HG03097 (cell line): ENCODE measurements around the gene ANKRD9.
"Not testable (repeated sequence)": the region's sequence is repeated elsewhere in the genome, so short reads cannot be mapped to it uniquely, and the experiment has no call there.

Experiments used
- ATAC-seq: cut with Tn5 transposase; IDR thresholded peaks from one replicate; pipeline ENCODE4 v1.9.1; 2021; ENCODE audit not compliant: unreplicated experiment, low FRiP score

ANKRD9 gene

GRCh38 chr14:102509746-102510615 lies at the start of gene ANKRD9:
ANKRD9 (minus strand) TSS chr14:102509776; CDS start chr14:102507889, 1,887 bp downstream.
- peak; percentile 68 for ATAC-seq

GRCh38 chr14:102558556-102558955 lies 49.0 kb upstream of the ANKRD9 start:
- ATAC-seq, result no peak

- no peak for ATAC-seq
Measured at GRCh38 chr14:102557434-102558226, 48.1 kb upstream of the ANKRD9 start.

- ATAC-seq, result no peak
Measured at GRCh38 chr14:102556098-102556677, 46.6 kb upstream of the ANKRD9 start.

- no peak for ATAC-seq
Measured at GRCh38 chr14:102554821-102555819, 45.5 kb upstream of the ANKRD9 start.

- no peak for ATAC-seq
Measured at GRCh38 chr14:102551995-102552705, 42.6 kb upstream of the ANKRD9 start.

GRCh38 chr14:102550927-102551401 lies 41.4 kb upstream of the ANKRD9 start:
- ATAC-seq, result not testable (repeated sequence)

GRCh38 chr14:102548616-102549240 lies 39.2 kb upstream of the ANKRD9 start:
- ATAC-seq, result no peak

GRCh38 chr14:102545461-102546265 lies 36.1 kb upstream of the ANKRD9 start:
- no peak for ATAC-seq

GRCh38 chr14:102544747-102545460 lies 35.3 kb upstream of the ANKRD9 start:
- no peak for ATAC-seq

GRCh38 chr14:102544046-102544746 lies 34.6 kb upstream of the ANKRD9 start:
- ATAC-seq, result no peak

GRCh38 chr14:102541771-102542170 lies 32.2 kb upstream of the ANKRD9 start:
- ATAC-seq, result no peak

GRCh38 chr14:102541029-102541491 lies 31.5 kb upstream of the ANKRD9 start:
- ATAC-seq, result not testable (repeated sequence)

- ATAC-seq, result no peak
Measured at GRCh38 chr14:102540315-102541028, 30.9 kb upstream of the ANKRD9 start.

GRCh38 chr14:102539544-102540314 lies 30.2 kb upstream of the ANKRD9 start:
- no peak for ATAC-seq
